Measurements from ENCODE around the gene CDC42EP5. TPM values are rescaled to one million over a fixed set of nuclear protein-coding genes. Genes with fewer than 3 reads are reported as not detected.

Gene CDC42EP5
- total RNA-seq, 1 donor from 2014 or later = 33.4 TPM

DNA sequence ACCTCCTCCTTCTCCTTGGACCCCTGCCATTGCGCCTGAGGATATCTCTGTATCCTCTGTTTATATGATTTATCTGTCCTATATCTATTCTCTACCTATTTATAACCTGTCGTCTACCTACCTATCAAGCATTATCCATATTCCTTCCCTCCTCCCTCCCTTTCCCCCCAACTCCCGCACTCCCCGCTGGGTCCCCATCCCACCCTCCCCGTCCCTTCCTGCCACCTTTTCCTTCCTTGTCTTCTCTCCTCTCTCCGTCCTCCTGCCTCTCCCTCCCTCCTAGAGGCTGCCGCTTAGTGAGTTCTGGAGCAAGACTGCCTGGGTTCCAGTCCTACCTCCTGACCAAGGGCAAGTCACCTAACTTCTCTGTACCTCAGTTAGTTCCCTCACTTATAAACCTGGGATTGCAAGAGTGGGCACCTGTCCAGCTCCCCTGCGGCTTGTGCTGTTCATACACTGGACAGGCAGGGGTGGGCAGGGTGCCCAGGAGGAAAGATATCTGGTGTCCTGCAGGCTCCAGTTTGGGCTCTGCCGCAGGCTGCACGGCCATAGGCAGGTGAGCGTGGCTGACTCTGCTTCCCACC is 41.7 kb downstream of the CDC42EP5 start:
- no peak for DNase-seq (ENCODE audit: extremely low spot score in 2 of 2)
- Histone ChIP-seq H3K4me3 (peak overlapping the region; percentile 28 to 40), H3K27me3 (peaks cover 10% of the 10 kb centered on the region), H3K4me1 (peaks cover 41% of the 10 kb centered on the region), H3K27ac (no peak overlapping the region), H3K9me3 (no peaks in the 10 kb centered on the region), H3K36me3 (no peaks in the 10 kb centered on the region)
- TF ChIP-seq POLR2A (IDR thresholded peaks at IDR 0.05) (no peak), CTCF (IDR thresholded peaks at IDR 0.05) (no peak), POLR2AphosphoS5 (IDR thresholded peaks at IDR 0.05; ENCODE audit: insufficient read depth in 1 of 2, low read depth in 1 of 2) (no peak)
- intact Hi-C loops (cut with DNase I) = no loop called here

DNA sequence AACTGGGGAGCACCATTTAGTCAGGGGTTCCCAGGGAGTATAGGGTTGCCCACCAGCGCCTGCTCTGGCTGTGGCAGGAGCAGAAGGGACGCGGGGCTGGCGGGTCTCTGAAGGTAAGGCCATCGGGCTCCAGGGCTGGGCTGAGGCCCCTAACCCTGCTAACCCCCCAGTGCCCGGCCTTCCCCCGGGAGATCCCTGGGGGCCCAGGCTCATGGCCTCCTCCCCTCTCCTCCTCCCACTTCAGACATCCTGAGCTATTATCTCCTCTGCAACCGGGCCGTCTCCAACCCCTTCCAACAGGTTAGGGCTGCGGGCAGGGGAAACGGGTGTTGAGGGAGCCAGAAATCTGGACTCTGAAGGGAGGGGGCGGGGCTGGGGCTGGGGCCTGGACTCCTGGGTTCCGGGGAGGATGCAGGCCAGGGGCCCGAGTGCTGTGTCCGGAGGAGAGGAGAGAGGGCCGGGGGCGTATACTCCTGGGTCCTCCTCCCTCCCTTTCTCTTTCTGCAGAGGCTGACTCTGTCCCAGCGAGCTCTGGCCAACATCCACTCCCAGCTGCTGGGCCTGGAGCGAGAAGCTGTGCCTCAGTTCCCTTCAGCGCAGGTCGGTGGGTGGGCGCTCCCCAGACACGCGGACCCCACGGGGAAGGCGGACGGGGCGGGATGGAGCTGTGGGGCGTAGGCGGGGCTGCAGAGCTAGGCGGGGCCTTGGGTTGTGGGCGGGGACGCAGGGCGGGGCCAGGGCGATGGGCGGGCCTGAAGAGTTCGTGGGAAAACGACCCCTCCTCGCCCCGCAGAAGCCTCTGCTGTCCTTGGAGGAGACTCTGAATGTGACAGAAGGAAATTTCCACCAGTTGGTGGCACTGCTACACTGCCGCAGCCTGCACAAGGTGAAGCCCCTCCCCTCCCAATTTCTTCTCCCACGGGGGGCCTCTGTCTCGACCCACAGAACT is 42.5 kb downstream of the CDC42EP5 start:
- no peak overlapping the region for H3K27ac ChIP-seq
- no peak for DNase-seq (ENCODE audit: extremely low spot score in 2 of 2)
- TF ChIP-seq POLR2A (IDR thresholded peaks at IDR 0.05) (no peak), CTCF (IDR thresholded peaks at IDR 0.05) (peak in 1 of 3 experiments; percentile 10), POLR2AphosphoS5 (IDR thresholded peaks at IDR 0.05; ENCODE audit: insufficient read depth in 1 of 2, low read depth in 1 of 2) (no peak)
- peak overlapping the region; percentile 28 to 40 for H3K4me3 ChIP-seq
- H3K27me3 ChIP-seq = peaks cover 10% of the 10 kb centered on the region
- intact Hi-C loops (cut with DNase I) = no loop called here
- no peaks in the 10 kb centered on the region for H3K36me3 ChIP-seq
- no peaks in the 10 kb centered on the region for H3K9me3 ChIP-seq
- peaks cover 33% of the 10 kb centered on the region for H3K4me1 ChIP-seq

DNA sequence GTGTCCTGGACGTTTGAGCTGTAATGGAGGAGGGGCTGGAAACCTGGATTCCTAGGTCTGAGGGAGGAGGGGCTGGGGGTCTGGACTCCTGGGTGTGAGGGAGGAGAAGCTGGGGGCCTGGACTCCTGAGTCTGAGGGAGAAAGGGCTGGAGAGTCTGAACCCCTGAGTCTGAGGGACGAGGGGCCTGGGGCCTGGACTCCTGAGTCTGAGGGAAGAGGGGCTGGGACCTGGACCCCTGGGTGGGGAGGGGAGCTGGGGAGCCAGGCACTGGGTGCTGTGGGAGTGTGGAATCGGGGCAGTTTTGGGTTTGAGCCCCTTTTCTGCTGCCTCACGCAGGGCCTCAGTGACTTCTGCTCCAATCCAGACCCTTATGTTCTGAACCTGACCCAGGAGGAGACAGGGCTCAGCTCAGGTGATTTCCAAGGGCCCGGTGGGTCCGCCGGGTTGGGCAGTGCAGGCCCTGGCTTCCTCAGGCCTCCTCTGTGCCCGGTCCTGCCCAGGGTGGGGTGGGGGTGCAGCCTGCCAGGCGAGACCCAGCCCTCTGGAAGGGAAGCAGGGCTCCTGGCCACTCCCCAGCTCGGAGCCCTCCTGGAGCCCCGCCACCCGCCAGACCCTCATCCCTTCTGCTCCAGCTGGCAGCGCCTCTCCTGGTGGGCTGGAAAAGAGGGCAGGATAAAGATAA is 43.4 kb downstream of the CDC42EP5 start:
- Histone ChIP-seq H3K36me3 (no peaks in the 10 kb centered on the region), H3K4me3 (no peak overlapping the region), H3K27ac (no peak overlapping the region), H3K4me1 (peaks cover 24% of the 10 kb centered on the region), H3K27me3 (peaks cover 10% of the 10 kb centered on the region), H3K9me3 (no peaks in the 10 kb centered on the region)
- DNase-seq (ENCODE audit: extremely low spot score in 2 of 2) = no peak
- intact Hi-C loops (cut with DNase I) = no loop called here
- TF ChIP-seq CTCF (IDR thresholded peaks at IDR 0.05) (no peak), POLR2A (IDR thresholded peaks at IDR 0.05) (no peak), POLR2AphosphoS5 (IDR thresholded peaks at IDR 0.05; ENCODE audit: insufficient read depth in 1 of 2, low read depth in 1 of 2) (no peak)

GRCh38 chr19:54429176-54429495 is 44.0 kb downstream of the CDC42EP5 start:
- Histone ChIP-seq H3K27me3 (peaks cover 10% of the 10 kb centered on the region), H3K4me3 (no peak overlapping the region), H3K4me1 (peaks cover 20% of the 10 kb centered on the region), H3K36me3 (no peaks in the 10 kb centered on the region), H3K27ac (no peak overlapping the region), H3K9me3 (no peaks in the 10 kb centered on the region)
- TF ChIP-seq POLR2A (IDR thresholded peaks at IDR 0.05) (no peak), POLR2AphosphoS5 (IDR thresholded peaks at IDR 0.05; ENCODE audit: insufficient read depth in 1 of 2, low read depth in 1 of 2) (no peak), CTCF (IDR thresholded peaks at IDR 0.05) (no peak)
- no peak for DNase-seq (ENCODE audit: extremely low spot score in 2 of 2)
- intact Hi-C loops (cut with DNase I) = no loop called here

Data from vagina (tissue), 2 donors.